ENCODE results near the gene BAMBI. TPM values are rescaled to one million over a fixed set of nuclear protein-coding genes. Genes with fewer than 3 reads are reported as not detected.

Gene BAMBI
- total RNA-seq, 6 experiments from 2014 or later = 1.6 to 2.3 (median 2.2) TPM

DNA sequence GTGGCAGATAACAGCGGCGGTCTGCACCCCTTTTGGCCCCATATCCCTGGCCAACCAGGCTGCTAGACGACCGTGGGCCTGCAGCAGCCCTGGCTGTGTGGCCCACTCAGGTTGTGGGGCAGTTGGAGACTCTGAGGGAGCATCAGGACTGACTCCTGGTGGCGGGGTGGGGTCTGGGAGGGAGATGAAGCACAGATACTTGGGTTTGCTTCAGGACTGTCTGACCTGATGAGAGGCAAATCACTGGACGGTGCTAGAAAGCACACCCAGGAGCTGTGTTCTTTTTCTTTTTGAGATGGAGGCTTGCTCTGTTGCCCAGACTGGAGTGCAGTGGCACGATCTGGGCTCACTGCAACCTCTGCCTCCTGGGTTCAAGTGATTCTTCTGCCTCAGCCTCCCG, 28.2 kb downstream of the BAMBI start:
- Mint-ChIP-seq H3K4me1 (ENCODE audit: low read depth) (peaks cover 9% of the 10 kb centered on the region), H3K4me3 (no peak overlapping the region), H3K27ac (no peak overlapping the region), H3K36me3 (ENCODE audit: low read depth) (no peaks in the 10 kb centered on the region), H3K27me3 (ENCODE audit: insufficient read depth) (peaks cover 46% of the 10 kb centered on the region), H3K9me3 (peaks cover 4% of the 10 kb centered on the region; the same call in 1 of the 2 replicates)
- TF ChIP-seq, protein P1, sequence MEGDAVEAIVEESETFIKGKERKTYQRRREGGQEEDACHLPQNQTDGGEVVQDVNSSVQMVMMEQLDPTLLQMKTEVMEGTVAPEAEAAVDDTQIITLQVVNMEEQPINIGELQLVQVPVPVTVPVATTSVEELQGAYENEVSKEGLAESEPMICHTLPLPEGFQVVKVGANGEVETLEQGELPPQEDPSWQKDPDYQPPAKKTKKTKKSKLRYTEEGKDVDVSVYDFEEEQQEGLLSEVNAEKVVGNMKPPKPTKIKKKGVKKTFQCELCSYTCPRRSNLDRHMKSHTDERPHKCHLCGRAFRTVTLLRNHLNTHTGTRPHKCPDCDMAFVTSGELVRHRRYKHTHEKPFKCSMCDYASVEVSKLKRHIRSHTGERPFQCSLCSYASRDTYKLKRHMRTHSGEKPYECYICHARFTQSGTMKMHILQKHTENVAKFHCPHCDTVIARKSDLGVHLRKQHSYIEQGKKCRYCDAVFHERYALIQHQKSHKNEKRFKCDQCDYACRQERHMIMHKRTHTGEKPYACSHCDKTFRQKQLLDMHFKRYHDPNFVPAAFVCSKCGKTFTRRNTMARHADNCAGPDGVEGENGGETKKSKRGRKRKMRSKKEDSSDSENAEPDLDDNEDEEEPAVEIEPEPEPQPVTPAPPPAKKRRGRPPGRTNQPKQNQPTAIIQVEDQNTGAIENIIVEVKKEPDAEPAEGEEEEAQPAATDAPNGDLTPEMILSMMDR (IDR thresholded peaks at IDR 0.05) = no peak
- no peak for DNase-seq

DNA sequence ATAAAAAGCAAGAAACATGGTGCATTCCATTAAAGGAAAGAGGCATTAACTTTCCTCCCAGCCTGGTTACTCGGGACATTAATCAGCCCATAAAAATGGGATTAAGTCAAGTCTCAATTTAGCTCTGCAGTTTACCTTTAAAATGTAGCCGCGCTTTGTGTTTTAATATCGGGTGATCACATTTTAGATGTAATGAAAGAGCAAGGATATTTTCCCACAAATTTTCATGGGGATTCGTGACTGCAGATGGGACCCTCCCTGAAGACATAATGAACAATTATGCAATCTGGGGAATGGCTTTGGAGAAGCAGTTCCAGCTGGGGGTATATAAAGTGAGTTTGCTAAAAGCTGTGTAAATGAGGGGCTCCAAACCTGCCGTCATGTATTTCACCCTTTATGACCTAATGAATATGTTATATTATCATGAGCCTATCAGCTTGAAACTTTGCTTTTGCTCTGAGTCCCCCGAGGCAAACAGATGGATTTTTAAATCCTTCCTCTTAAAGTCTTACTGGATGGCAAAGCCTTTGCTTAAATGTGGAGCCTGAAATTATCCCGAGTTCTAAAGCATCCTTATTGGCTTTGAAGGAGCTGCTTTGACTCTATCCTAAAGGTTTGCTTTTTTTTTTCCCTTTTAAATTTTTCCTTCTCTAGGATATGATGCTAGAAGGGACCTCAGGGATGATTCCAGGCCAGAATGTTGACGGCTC, 31.8 kb downstream of the BAMBI start:
- no peaks in the 10 kb centered on the region for H3K9me3 Mint-ChIP-seq
- peaks cover 8% of the 10 kb centered on the region for H3K4me1 Mint-ChIP-seq (ENCODE audit: low read depth)
- no peak overlapping the region for H3K4me3 Mint-ChIP-seq
- TF ChIP-seq, protein P1 (IDR thresholded peaks at IDR 0.05) = no peak
- no peak for DNase-seq
- H3K36me3 Mint-ChIP-seq (ENCODE audit: low read depth) = no peaks in the 10 kb centered on the region
- no peak overlapping the region for H3K27ac Mint-ChIP-seq
- H3K27me3 Mint-ChIP-seq (ENCODE audit: insufficient read depth) = peaks cover 31% of the 10 kb centered on the region

DNA sequence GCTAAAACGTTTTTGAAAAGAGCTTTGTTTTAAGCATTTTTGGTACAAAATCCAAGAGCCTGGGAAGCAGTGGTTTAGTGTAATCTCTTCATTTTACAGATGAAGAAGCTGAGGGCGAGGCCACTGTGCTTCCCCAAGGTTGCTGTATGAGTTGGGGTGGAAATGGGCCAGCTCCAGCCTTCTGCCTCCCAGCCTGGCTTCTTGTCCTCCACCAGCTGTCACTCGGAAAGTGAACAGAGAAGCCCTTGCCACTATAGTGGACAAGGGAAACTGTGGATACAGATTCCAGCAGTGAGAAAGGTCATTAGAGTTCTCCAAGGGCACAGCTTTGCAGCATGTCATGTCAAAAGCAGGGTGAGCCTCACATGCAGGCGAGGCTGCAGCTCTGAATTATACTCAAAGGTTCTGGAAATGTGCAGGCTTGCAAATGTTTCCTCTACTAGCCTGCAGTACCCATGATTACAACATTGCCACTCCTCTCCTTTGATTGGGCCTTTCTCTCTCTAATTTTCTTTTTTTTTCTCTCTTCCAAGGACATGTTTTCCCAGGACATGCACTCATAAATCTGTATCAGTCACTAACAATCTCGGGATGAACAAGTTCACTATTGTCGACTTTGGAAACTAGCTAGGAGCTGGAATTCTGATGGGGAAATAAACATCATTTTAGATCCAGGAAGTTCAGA, 33.0 kb downstream of the BAMBI start:
- H3K27ac Mint-ChIP-seq = no peak overlapping the region
- no peaks in the 10 kb centered on the region for H3K4me1 Mint-ChIP-seq (ENCODE audit: low read depth)
- H3K36me3 Mint-ChIP-seq (ENCODE audit: low read depth) = no peaks in the 10 kb centered on the region
- TF ChIP-seq, protein P1 (IDR thresholded peaks at IDR 0.05) = no peak
- no peak for DNase-seq
- peaks cover 22% of the 10 kb centered on the region for H3K27me3 Mint-ChIP-seq (ENCODE audit: insufficient read depth)
- no peak overlapping the region for H3K4me3 Mint-ChIP-seq
- H3K9me3 Mint-ChIP-seq = no peaks in the 10 kb centered on the region

- Mint-ChIP-seq H3K27ac (no peak overlapping the region), H3K27me3 (ENCODE audit: insufficient read depth) (peaks cover 22% of the 10 kb centered on the region), H3K4me3 (no peak overlapping the region), H3K9me3 (no peaks in the 10 kb centered on the region), H3K36me3 (ENCODE audit: low read depth) (no peaks in the 10 kb centered on the region), H3K4me1 (ENCODE audit: low read depth) (no peaks in the 10 kb centered on the region)
- DNase-seq = no peak
- TF ChIP-seq, protein P1 (IDR thresholded peaks at IDR 0.05) = no peak
These were observed 33.7 kb downstream of the BAMBI start for GRCh38 chr10:28711041-28711440.

DNA sequence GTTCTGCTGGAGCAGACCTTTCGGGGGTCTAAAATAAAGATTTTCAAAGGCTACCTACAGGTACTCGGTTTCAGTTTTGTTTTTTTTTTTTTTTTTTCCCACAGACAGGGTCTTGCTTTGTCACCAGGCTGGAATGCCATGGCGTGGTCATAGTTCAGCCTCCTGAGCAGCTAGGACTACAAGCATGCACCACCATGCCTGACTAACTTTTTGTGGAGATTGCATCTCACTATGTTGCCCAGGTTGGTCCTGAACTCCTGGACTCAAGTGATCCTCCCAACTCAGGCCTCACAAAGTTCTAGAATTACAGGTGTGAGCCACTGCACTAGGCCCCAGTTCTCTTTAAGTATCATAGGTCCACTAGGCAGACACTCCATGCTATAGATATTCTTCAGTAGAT, 34.5 kb downstream of the BAMBI start:
- Mint-ChIP-seq H3K4me1 (ENCODE audit: low read depth) (no peaks in the 10 kb centered on the region), H3K4me3 (no peak overlapping the region), H3K9me3 (no peaks in the 10 kb centered on the region), H3K36me3 (ENCODE audit: low read depth) (no peaks in the 10 kb centered on the region), H3K27me3 (ENCODE audit: insufficient read depth) (peaks cover 23% of the 10 kb centered on the region), H3K27ac (no peak overlapping the region)
- TF ChIP-seq, protein P1 (IDR thresholded peaks at IDR 0.05) = no peak
- DNase-seq = no peak
